ENCODE measurements around the gene MICB. TPM values are rescaled to one million over a fixed set of nuclear protein-coding genes. Genes with fewer than 3 reads are reported as not detected.
"Not testable (repeated sequence)": the region's sequence is repeated elsewhere in the genome, so short reads cannot be mapped to it uniquely, and the experiment has no call there.

Gene MICB
- total RNA-seq, 2 donors from 2014 or later: 5.6 to 6.7 TPM

GRCh38 chr6:31490115-31490873, 7.7 kb upstream of the MICB start:
- Histone ChIP-seq H3K27ac (no peak overlapping the region), H3K9me3 (no peaks in the 10 kb centered on the region), H3K9ac (ENCODE audit: low read depth in 2 of 2, low read length in 2 of 2) (peak overlapping the region in 1 of 2 donors; percentile 32), H3K36me3 (no peaks in the 10 kb centered on the region), H3K4me3 (no peak overlapping the region), H3K27me3 (no peaks in the 10 kb centered on the region), H3K4me1 (no peaks in the 10 kb centered on the region)
- TF ChIP-seq CTCF (IDR thresholded peaks at IDR 0.05): no peak
- DNase-seq: no peak
- intact Hi-C loops (cut with DNase I): loop anchor here (10.0 kb wide), 1 partner anchor 55 kb away; the partner anchor contains the start of genes ATP6V1G2, DDX39B and NFKBIL1

- H3K36me3 ChIP-seq, DNase-seq, H3K27me3 ChIP-seq, H3K9me3 ChIP-seq, H3K4me1 ChIP-seq: not testable (repeated sequence)
- H3K9ac ChIP-seq (ENCODE audit: low read depth in 2 of 2, low read length in 2 of 2): peak overlapping the region in 1 of 2 donors; percentile 70
- H3K27ac ChIP-seq: peak overlapping the region; percentile 66
- intact Hi-C loops (cut with DNase I): loop anchor here (10.0 kb wide), 1 partner anchor 51 kb away; the partner anchor contains the start of genes ATP6V1G2, DDX39B and NFKBIL1
- H3K4me3 ChIP-seq: peak overlapping the region; percentile 53
These were observed 4.4 kb upstream of the MICB start for GRCh38 chr6:31493550-31493874.

GRCh38 chr6:31493875-31494694, 3.9 kb upstream of the MICB start:
- H3K9ac ChIP-seq (ENCODE audit: low read depth in 2 of 2, low read length in 2 of 2): peak overlapping the region; percentile 70 to 84
- H3K4me1 ChIP-seq: no peaks in the 10 kb centered on the region
- intact Hi-C loops (cut with DNase I): loop anchor here (10.0 kb wide), 1 partner anchor 51 kb away; the partner anchor contains the start of genes ATP6V1G2, DDX39B and NFKBIL1
- H3K36me3 ChIP-seq: no peaks in the 10 kb centered on the region
- peak overlapping the region; percentile 66 for H3K27ac ChIP-seq
- H3K27me3 ChIP-seq: no peaks in the 10 kb centered on the region
- peak; percentile 92 for DNase-seq
- TF ChIP-seq CTCF (IDR thresholded peaks at IDR 0.05): peak; percentile 73
- no peaks in the 10 kb centered on the region for H3K9me3 ChIP-seq
- peak overlapping the region; percentile 53 for H3K4me3 ChIP-seq

- no peak for TF ChIP-seq CTCF (IDR thresholded peaks at IDR 0.05)
- no peaks in the 10 kb centered on the region for H3K36me3 ChIP-seq
- intact Hi-C loops (cut with DNase I): loop anchor here (10.0 kb wide), 1 partner anchor 49 kb away; the partner anchor contains the start of genes ATP6V1G2, DDX39B and NFKBIL1
- DNase-seq: no peak
- H3K9me3 ChIP-seq: no peaks in the 10 kb centered on the region
- no peaks in the 10 kb centered on the region for H3K27me3 ChIP-seq
- H3K4me3 ChIP-seq: peak overlapping the region; percentile 53
- no peaks in the 10 kb centered on the region for H3K4me1 ChIP-seq
- peak overlapping the region in 1 of 2 donors; percentile 70 for H3K9ac ChIP-seq (ENCODE audit: low read depth in 2 of 2, low read length in 2 of 2)
- H3K27ac ChIP-seq: peak overlapping the region; percentile 66
These were observed 2.4 kb upstream of the MICB start for GRCh38 chr6:31495580-31495979.

DNA sequence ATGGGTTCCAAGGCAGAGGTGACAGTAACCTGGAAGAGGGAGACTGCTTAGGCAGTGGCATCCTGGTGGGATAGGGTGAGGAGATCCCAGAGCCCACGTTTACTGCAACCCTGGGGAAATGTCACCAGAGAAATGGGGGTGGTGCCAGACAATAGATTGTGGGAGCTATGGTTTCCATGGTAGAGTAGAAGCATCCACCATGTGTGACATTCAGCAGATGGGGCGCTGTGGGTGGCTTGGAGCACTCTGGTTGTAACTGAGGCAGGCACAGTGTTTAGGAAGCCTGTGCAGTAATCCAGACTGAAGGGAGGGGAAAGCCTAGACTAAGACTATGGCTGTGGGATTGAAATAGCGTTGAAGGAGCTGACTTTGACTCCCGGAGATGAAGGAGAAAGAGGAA, 1.1 kb upstream of the MICB start:
- H3K27me3 ChIP-seq, H3K4me3 ChIP-seq, H3K36me3 ChIP-seq, H3K4me1 ChIP-seq, DNase-seq, H3K9me3 ChIP-seq, H3K27ac ChIP-seq: not testable (repeated sequence)
- H3K9ac ChIP-seq (ENCODE audit: low read depth in 2 of 2, low read length in 2 of 2): peak overlapping the region in 1 of 2 donors; percentile 68
- intact Hi-C loops (cut with DNase I): loop anchor here (10.0 kb wide), 1 partner anchor 48 kb away; the partner anchor contains the start of genes ATP6V1G2, DDX39B and NFKBIL1

GRCh38 chr6:31498748-31499147, 803 bp downstream of the MICB start:
- no peak for TF ChIP-seq CTCF (IDR thresholded peaks at IDR 0.05)
- intact Hi-C loops (cut with DNase I): loop anchor here (10.0 kb wide), 1 partner anchor 46 kb away; the partner anchor contains the start of genes ATP6V1G2, DDX39B and NFKBIL1
- H3K4me3 ChIP-seq: peak overlapping the region; percentile 68
- H3K9me3 ChIP-seq: no peaks in the 10 kb centered on the region
- no peak overlapping the region for H3K27ac ChIP-seq
- no peaks in the 10 kb centered on the region for H3K27me3 ChIP-seq
- DNase-seq: no peak
- no peaks in the 10 kb centered on the region for H3K36me3 ChIP-seq
- H3K9ac ChIP-seq (ENCODE audit: low read depth in 2 of 2, low read length in 2 of 2): peak overlapping the region in 1 of 2 donors; percentile 24
- no peaks in the 10 kb centered on the region for H3K4me1 ChIP-seq

GRCh38 chr6:31499648-31500047, 1.7 kb downstream of the MICB start:
- H3K27me3 ChIP-seq; H3K27ac ChIP-seq; H3K9me3 ChIP-seq; H3K9ac ChIP-seq (ENCODE audit: low read depth in 2 of 2, low read length in 2 of 2); H3K4me1 ChIP-seq; DNase-seq; H3K36me3 ChIP-seq; H3K4me3 ChIP-seq: not testable (repeated sequence)
- intact Hi-C loops (cut with DNase I): loop anchor here (10.0 kb wide), 1 partner anchor 45 kb away; the partner anchor contains the start of genes ATP6V1G2, DDX39B and NFKBIL1
